ENCODE data around the gene LYPD6B. TPM values are rescaled to one million over a fixed set of nuclear protein-coding genes. Genes with fewer than 3 reads are reported as not detected.

The LYPD6B gene
- total RNA-seq, 1 donor from 2014 or later = 1.1 TPM

- H3K4me3 ChIP-seq (ENCODE audit: low read depth, low read length) = no peak overlapping the region
- no peak for DNase-seq (ENCODE audit: low read depth)
- no peak for TF ChIP-seq CTCF (conservative IDR thresholded peaks at IDR 0.05; ENCODE audit: low read depth, low read length)
These were observed 144.7 kb downstream of the LYPD6B start for GRCh38 chr2:149183187-149183586.

DNA sequence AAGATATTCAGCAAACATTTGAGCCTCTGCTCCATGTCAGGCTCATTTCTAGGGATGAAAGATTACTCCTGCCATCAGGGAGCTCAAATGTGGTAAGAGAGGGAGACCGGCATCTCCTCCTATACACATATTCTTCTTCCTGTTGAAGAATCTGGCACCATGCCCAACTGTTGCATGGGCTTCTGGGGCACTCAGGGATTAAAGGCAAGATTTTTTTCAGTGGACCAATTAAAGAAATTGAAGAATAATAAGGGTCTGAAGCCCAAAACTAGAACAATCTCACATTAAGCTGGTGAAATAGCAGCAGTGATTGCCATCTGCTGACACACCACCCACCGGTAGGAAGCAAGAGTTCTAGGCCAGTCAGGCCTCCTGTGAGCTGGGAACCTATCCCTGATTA, 146.5 kb downstream of the LYPD6B start:
- H3K4me3 ChIP-seq (ENCODE audit: low read depth, low read length) = no peak overlapping the region
- no peak for DNase-seq (ENCODE audit: low read depth)
- no peak for TF ChIP-seq CTCF (conservative IDR thresholded peaks at IDR 0.05; ENCODE audit: low read depth, low read length)

DNA sequence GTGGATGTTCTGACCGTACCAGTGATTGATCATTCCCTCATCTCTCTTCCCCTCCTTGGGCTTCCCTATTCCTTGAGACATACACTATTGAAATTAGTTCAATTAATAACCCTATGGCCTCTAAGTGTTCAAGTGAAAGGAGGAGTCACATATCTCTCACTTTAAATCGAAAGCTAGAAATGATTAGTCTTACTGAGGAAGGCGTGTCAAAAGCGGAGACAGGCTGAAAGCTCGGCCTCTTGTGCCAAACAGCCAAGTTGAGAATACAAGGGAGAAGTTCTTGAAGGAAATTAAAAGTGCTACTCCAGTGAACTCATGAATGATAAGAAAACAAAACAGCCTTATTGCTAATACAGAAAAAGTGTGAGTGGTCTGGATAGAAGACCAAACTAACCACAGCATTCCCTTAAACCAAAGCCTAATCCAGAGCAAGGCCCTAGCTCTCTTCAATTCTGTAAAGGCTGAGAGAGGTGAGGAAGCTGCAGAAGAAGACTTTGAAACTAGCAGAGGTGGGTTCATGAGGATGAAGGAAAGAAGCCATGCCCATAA, 147.5 kb downstream of the LYPD6B start:
- no peak overlapping the region for H3K4me3 ChIP-seq (ENCODE audit: low read depth, low read length)
- DNase-seq (ENCODE audit: low read depth) = no peak
- no peak for TF ChIP-seq CTCF (conservative IDR thresholded peaks at IDR 0.05; ENCODE audit: low read depth, low read length)

- TF ChIP-seq CTCF (conservative IDR thresholded peaks at IDR 0.05; ENCODE audit: low read depth, low read length) = no peak
- no peak overlapping the region for H3K4me3 ChIP-seq (ENCODE audit: low read depth, low read length)
- no peak for DNase-seq (ENCODE audit: low read depth)
These were observed 148.6 kb downstream of the LYPD6B start for GRCh38 chr2:149187057-149187456.

GRCh38 chr2:149188291-149188690, 149.8 kb downstream of the LYPD6B start:
- no peak for DNase-seq (ENCODE audit: low read depth)
- H3K4me3 ChIP-seq (ENCODE audit: low read depth, low read length) = no peak overlapping the region
- TF ChIP-seq CTCF (conservative IDR thresholded peaks at IDR 0.05; ENCODE audit: low read depth, low read length) = no peak

- no peak for TF ChIP-seq CTCF (conservative IDR thresholded peaks at IDR 0.05; ENCODE audit: low read depth, low read length)
- no peak for DNase-seq (ENCODE audit: low read depth)
- H3K4me3 ChIP-seq (ENCODE audit: low read depth, low read length) = no peak overlapping the region
These were observed 151.3 kb downstream of the LYPD6B start for GRCh38 chr2:149189769-149190168.

GRCh38 chr2:149191915-149192314, 153.4 kb downstream of the LYPD6B start:
- DNase-seq (ENCODE audit: low read depth) = no peak
- H3K4me3 ChIP-seq (ENCODE audit: low read depth, low read length) = no peak overlapping the region
- no peak for TF ChIP-seq CTCF (conservative IDR thresholded peaks at IDR 0.05; ENCODE audit: low read depth, low read length)
